Measurements from ENCODE around the gene PLEKHA5. TPM values are rescaled to one million over a fixed set of nuclear protein-coding genes. Genes with fewer than 3 reads are reported as not detected.

The PLEKHA5 gene
- total RNA-seq, 2 donors from 2014 or later: 10.2 to 29.8 TPM

DNA sequence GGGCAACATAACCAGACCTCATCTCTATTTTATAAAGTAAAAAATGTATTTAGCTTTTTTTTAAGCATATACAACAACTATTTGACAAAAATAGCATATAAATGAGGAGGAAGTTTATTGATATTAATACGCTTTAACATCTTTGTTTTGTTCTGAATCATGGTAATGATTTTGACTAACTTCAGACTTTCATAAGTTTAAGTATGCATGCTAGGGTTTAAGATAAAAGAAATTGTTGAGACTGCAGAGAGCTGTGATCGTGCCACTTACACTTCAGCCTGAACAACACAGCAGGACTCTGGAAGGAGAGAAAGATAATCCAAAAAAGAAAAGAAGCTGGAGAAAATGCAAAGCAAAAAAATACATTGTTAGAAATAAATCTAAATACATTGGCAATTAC lies 221.8 kb downstream of the PLEKHA5 start:
- H3K27me3 ChIP-seq: no peaks in the 10 kb centered on the region
- no peaks in the 10 kb centered on the region for H3K9me3 ChIP-seq
- DNase-seq: no peak
- H3K36me3 ChIP-seq (replicated peaks in 1 of 2; ENCODE audit: insufficient read depth in 1 of 2, low read depth in 2 of 2): peaks cover 0 to 10% of the 10 kb centered on the region in 2 donors
- ATAC-seq: no peak
- H3K4me3 ChIP-seq: no peak overlapping the region
- TF ChIP-seq POLR2A (IDR thresholded peaks at IDR 0.05): no peak
- TF ChIP-seq, protein P1, sequence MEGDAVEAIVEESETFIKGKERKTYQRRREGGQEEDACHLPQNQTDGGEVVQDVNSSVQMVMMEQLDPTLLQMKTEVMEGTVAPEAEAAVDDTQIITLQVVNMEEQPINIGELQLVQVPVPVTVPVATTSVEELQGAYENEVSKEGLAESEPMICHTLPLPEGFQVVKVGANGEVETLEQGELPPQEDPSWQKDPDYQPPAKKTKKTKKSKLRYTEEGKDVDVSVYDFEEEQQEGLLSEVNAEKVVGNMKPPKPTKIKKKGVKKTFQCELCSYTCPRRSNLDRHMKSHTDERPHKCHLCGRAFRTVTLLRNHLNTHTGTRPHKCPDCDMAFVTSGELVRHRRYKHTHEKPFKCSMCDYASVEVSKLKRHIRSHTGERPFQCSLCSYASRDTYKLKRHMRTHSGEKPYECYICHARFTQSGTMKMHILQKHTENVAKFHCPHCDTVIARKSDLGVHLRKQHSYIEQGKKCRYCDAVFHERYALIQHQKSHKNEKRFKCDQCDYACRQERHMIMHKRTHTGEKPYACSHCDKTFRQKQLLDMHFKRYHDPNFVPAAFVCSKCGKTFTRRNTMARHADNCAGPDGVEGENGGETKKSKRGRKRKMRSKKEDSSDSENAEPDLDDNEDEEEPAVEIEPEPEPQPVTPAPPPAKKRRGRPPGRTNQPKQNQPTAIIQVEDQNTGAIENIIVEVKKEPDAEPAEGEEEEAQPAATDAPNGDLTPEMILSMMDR (IDR thresholded peaks at IDR 0.05): no peak
- WGBS, 2 donors: 96 to 100% methylated on average over 2 of the region's 2 CpGs
- H3K4me1 ChIP-seq: no peaks in the 10 kb centered on the region
- intact Hi-C loops (cut with DNase I): no loop called here
- no peak overlapping the region for H3K27ac ChIP-seq

DNA sequence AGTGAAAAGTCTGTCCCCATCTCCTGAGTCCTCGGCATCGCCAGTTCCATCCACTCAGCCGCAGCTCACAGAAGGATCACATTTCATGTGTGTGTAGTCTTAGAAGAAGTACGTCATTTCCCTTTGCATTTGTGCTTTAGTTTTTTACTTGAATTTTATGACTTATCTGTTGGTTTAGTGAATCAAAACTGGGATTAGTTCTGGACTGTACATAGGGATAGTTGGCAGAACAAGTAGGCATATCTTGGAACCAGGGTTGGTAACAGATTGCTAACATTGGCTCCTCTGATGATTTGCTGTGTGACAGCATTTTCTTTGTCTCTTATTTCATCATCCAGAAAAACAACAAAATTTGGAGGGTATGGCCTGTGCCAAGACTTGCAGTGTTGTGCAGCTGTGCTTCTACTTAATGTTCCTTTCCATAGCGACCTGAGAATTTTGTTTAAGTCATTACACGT lies 240.2 kb downstream of the PLEKHA5 start:
- ATAC-seq: no peak
- Histone ChIP-seq H3K27ac (no peak overlapping the region), H3K36me3 (replicated peaks in 1 of 2; ENCODE audit: insufficient read depth in 1 of 2, low read depth in 2 of 2) (peaks cover 0 to 13% of the 10 kb centered on the region in 2 donors), H3K4me1 (no peaks in the 10 kb centered on the region), H3K9me3 (no peaks in the 10 kb centered on the region), H3K27me3 (no peaks in the 10 kb centered on the region), H3K4me3 (no peak overlapping the region)
- TF ChIP-seq, protein P1 (IDR thresholded peaks at IDR 0.05): no peak
- no peak for TF ChIP-seq POLR2A (IDR thresholded peaks at IDR 0.05)
- intact Hi-C loops (cut with DNase I): no loop called here
- no peak for DNase-seq
- WGBS, 2 donors: 88% methylated on average over 6 of the region's 6 CpGs

GRCh38 chr12:19373586-19373985 lies 244.1 kb downstream of the PLEKHA5 start:
- Histone ChIP-seq H3K9me3 (no peaks in the 10 kb centered on the region), H3K36me3 (replicated peaks in 1 of 2; ENCODE audit: insufficient read depth in 1 of 2, low read depth in 2 of 2) (peaks cover 0 to 7% of the 10 kb centered on the region in 2 donors), H3K27me3 (no peaks in the 10 kb centered on the region), H3K27ac (no peak overlapping the region), H3K4me3 (no peak overlapping the region), H3K4me1 (no peaks in the 10 kb centered on the region)
- 95% methylated on average over 4 of the region's 4 CpGs for WGBS, 2 donors
- no peak for TF ChIP-seq POLR2A (IDR thresholded peaks at IDR 0.05)
- TF ChIP-seq, protein P1 (IDR thresholded peaks at IDR 0.05): no peak
- ATAC-seq (no peak), DNase-seq (no peak)
- intact Hi-C loops (cut with DNase I): no loop called here

GRCh38 chr12:19375888-19376287 lies 246.4 kb downstream of the PLEKHA5 start:
- TF ChIP-seq, protein P1 (IDR thresholded peaks at IDR 0.05): no peak
- no peak for TF ChIP-seq POLR2A (IDR thresholded peaks at IDR 0.05)
- Histone ChIP-seq H3K4me3 (no peak overlapping the region), H3K4me1 (no peaks in the 10 kb centered on the region), H3K36me3 (replicated peaks in 1 of 2; ENCODE audit: insufficient read depth in 1 of 2, low read depth in 2 of 2) (peaks cover 0 to 3% of the 10 kb centered on the region in 2 donors), H3K9me3 (no peaks in the 10 kb centered on the region), H3K27me3 (no peaks in the 10 kb centered on the region), H3K27ac (no peak overlapping the region)
- intact Hi-C loops (cut with DNase I): no loop called here
- WGBS, 2 donors: 74 to 83% methylated on average over 2 of the region's 2 CpGs
- DNase-seq (no peak), ATAC-seq (no peak)

DNA sequence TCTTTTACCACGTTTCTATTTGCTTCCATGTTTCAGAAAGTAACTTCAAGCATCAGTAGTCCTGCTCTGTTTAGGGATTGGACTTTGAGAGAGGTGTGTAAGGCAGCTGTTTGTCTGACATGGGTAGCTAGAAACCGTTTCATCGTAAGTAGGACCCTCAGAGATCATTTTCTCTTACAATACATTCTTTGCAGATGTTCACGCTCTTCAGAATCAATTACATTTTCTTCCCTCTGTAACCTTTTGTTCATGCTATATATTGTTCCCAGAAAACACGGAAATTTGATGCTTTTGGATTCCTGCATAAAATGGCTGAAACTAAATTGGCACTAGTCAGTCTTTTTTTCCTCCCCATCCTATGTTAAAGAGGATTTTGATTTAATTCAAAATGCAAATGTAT lies 247.2 kb downstream of the PLEKHA5 start:
- no peaks in the 10 kb centered on the region for H3K27me3 ChIP-seq
- intact Hi-C loops (cut with DNase I): no loop called here
- TF ChIP-seq, protein P1 (IDR thresholded peaks at IDR 0.05): no peak
- TF ChIP-seq POLR2A (IDR thresholded peaks at IDR 0.05): no peak
- 90 to 92% methylated on average over 5 of the region's 5 CpGs for WGBS, 2 donors
- H3K4me3 ChIP-seq: no peak overlapping the region
- H3K4me1 ChIP-seq: no peaks in the 10 kb centered on the region
- H3K27ac ChIP-seq: no peak overlapping the region
- no peak for ATAC-seq
- H3K9me3 ChIP-seq: no peaks in the 10 kb centered on the region
- H3K36me3 ChIP-seq (replicated peaks in 1 of 2; ENCODE audit: insufficient read depth in 1 of 2, low read depth in 2 of 2): peaks cover 0 to 3% of the 10 kb centered on the region in 2 donors
- DNase-seq: no peak

Data from body of pancreas (tissue), 4 donors.